Glomerular visceral epithelial cell (primary cell): ENCODE measurements around the gene RNF41.
A peak's percentile ranks its signal among the peaks of the same experiment; 100 is the strongest.

Experiments used
- DNase-seq: peaks from one replicate; pipeline ENCODE4 v3.0.0-alpha.2; 2016; ENCODE audit errors: extremely low spot score

Gene RNF41

GRCh38 chr12:56165369-56165768 is 56.4 kb downstream of the RNF41 start:
- DNase-seq, result no peak

GRCh38 chr12:56164345-56164729 is 57.4 kb downstream of the RNF41 start:
- peak; percentile 25 for DNase-seq

- DNase-seq, result no peak
Observed at GRCh38 chr12:56163533-56164344, 58.0 kb downstream of the RNF41 start.

GRCh38 chr12:56162468-56163290 is 59.0 kb downstream of the RNF41 start:
- no peak for DNase-seq

- no peak for DNase-seq
Observed at GRCh38 chr12:56161690-56162351, 59.9 kb downstream of the RNF41 start.

GRCh38 chr12:56160894-56161689 is 60.6 kb downstream of the RNF41 start:
- no peak for DNase-seq

- peak; percentile 50 for DNase-seq
Observed at GRCh38 chr12:56160193-56160763, 61.4 kb downstream of the RNF41 start.

GRCh38 chr12:56159482-56160192 is 62.1 kb downstream of the RNF41 start:
- peak; percentile 5 for DNase-seq

GRCh38 chr12:56158926-56159461 is 62.7 kb downstream of the RNF41 start:
- DNase-seq, result peak; percentile 72

GRCh38 chr12:56158029-56158925 is 63.4 kb downstream of the RNF41 start, which contains the start of gene MYL6:
TSS of gene MYL6 (plus strand) at chr12:56158359. CDS start at chr12:56158402, 43 bp downstream.
- peak; percentile 97 for DNase-seq

- DNase-seq, result peak; percentile 91
Observed at GRCh38 chr12:56157201-56158028, 64.3 kb downstream of the RNF41 start.

- peak; percentile 56 for DNase-seq
Observed at GRCh38 chr12:56156464-56157200, 65.1 kb downstream of the RNF41 start.

GRCh38 chr12:56155256-56155845 is 66.4 kb downstream of the RNF41 start:
- no peak for DNase-seq

GRCh38 chr12:56154818-56155217 is 66.9 kb downstream of the RNF41 start:
- no peak for DNase-seq

- DNase-seq, result no peak
Observed at GRCh38 chr12:56154246-56154771, 67.4 kb downstream of the RNF41 start.

GRCh38 chr12:56153678-56154065 is 68.0 kb downstream of the RNF41 start:
- no peak for DNase-seq
